Esophagus muscularis mucosa (tissue), 4 donors: ENCODE data around the gene CRPPA. TPM values are rescaled to one million over a fixed set of nuclear protein-coding genes. Genes with fewer than 3 reads are reported as not detected.

Experiments used
- DNase-seq: peaks from one replicate; pipeline ENCODE4 v3.0.0-alpha.2; 2017; ENCODE audit errors: extremely low spot score
- H3K27ac ChIP-seq, 4 donors: fragments of 200-600 bp; sonication (generic); replicated peaks in 1 of 4; 1 replicate in 3 of 4; 2 replicates in 1 of 4; pipeline ENCODE4 v1.5.1; 2016 to 2019; ENCODE audit warnings: mild to moderate bottlenecking in 1 of 4
- H3K27me3 ChIP-seq, 4 donors: fragments of 200-600 bp; sonication (generic); one replicate each; pipeline versions ENCODE4 v1.5.1 to v1.6.0; 2016 to 2019
- H3K36me3 ChIP-seq, 4 donors: fragments of 200-600 bp; sonication (generic); one replicate each; pipeline ENCODE4 v1.5.1; 2016 to 2019
- H3K4me1 ChIP-seq, 4 donors: fragments of 200-600 bp; sonication (generic); one replicate each; pipeline ENCODE4 v1.5.1; 2016 to 2019
- H3K4me3 ChIP-seq, 4 donors: fragments of 200-600 bp; sonication (generic); 1 replicate in 2 of 4; 2 replicates in 2 of 4; pipeline ENCODE4 v1.5.1; 2016 to 2019; ENCODE audit warnings: mild to moderate bottlenecking in 4 of 4, moderate library complexity in 1 of 4
- H3K9me3 ChIP-seq, 4 donors: fragments of 200-600 bp; sonication (generic); 1 replicate in 3 of 4; 2 replicates in 1 of 4; pipeline ENCODE4 v1.5.1; 2016 to 2019
- CTCF ChIP-seq, 3 experiments: fragments of 200-600 bp in 2 of 3; fragments of 450-650 bp in 1 of 3; sonication (generic) in 2 of 3; IDR thresholded peaks; one replicate each; pipeline ENCODE4 v1.5.1; 2017 to 2019; ENCODE audit warnings: antibody characterized with exemption in 3 of 3, mild to moderate bottlenecking in 2 of 3, moderate library complexity in 1 of 3
- EP300 ChIP-seq: sonication (generic); formaldehyde crosslinking; IDR thresholded peaks from one replicate; pipeline ENCODE4 v1.6.1; 2017; ENCODE audit warnings: antibody characterized with exemption
- POLR2A ChIP-seq: fragments of 450-650 bp; IDR thresholded peaks from one replicate; pipeline ENCODE4 v1.6.1; 2017; ENCODE audit warnings: antibody characterized with exemption, moderate library complexity, mild to moderate bottlenecking, low read depth
- POLR2AphosphoS5 ChIP-seq, 2 donors: sonication (generic); formaldehyde crosslinking; IDR thresholded peaks; one replicate each; pipeline ENCODE4 v1.6.1; 2017; ENCODE audit warnings: antibody characterized with exemption in 2 of 2
- WGBS: methylation state at CpG from one replicate; pipeline ENCODE4 v1.1.5; 2018; 5-methylcytosine and 5-hydroxymethylcytosine counted together
- intact Hi-C: fragments of 100-400 bp; cut with DNase I; formaldehyde crosslinking; loops from one replicate; pipeline ENCODE4 v1.15.1; 2023
- total RNA-seq, 4 donors: library from RNA; depleted of rRNA; stranded (reverse); fragments of >200 nt; gene quantifications; one replicate each; pipeline versions ENCODE4 v1.1.0 to v1.2.1, GENCODE V29; 2016

Gene CRPPA
- total RNA-seq, 4 donors from 2014 or later, result 1.9 to 3.6 (median 3.5) TPM

DNA sequence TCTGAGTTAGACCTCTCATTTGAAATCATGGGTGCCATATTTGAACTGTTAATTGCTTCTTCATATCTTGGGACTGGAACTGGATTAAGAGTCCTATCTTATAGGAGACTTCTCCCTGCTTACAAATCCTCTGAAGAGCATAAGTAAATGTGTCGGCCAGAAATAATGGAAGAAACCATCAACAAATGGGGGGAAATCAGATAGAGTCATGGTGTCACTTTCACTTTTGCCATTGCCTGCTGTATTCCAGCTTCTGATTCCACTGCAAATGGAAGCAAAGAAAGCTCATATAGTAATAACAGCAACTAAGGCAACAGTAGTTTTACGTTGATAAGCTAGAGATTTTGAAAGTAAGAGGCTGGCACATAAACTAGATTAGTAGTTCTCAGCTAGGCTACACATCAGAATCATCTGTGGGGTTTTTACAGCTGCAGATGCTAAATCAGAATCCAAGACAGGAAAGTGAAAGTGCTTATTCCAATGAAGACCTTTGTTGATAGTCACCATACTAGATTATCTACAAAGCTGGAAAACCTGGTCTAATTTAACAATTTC lies 12.3 kb upstream of the CRPPA start:
- Histone ChIP-seq H3K27ac (no peak overlapping the region), H3K27me3 (no peaks in the 10 kb centered on the region), H3K36me3 (no peaks in the 10 kb centered on the region), H3K4me1 (no peaks in the 10 kb centered on the region), H3K9me3 (no peaks in the 10 kb centered on the region), H3K4me3 (peak overlapping the region in 1 of 4 donors; percentile 6)
- intact Hi-C loops, result loop anchor here (10.0 kb wide), 1 partner anchor 131 kb away; no protein-coding TSS in a partner anchor
- TF ChIP-seq POLR2AphosphoS5 (IDR thresholded peaks at IDR 0.05) (no peak), CTCF (IDR thresholded peaks at IDR 0.05) (no peak), EP300 (no peak), POLR2A (no peak)
- no peak for DNase-seq
- WGBS, result 81% methylated on average over 2 of the region's 2 CpGs

DNA sequence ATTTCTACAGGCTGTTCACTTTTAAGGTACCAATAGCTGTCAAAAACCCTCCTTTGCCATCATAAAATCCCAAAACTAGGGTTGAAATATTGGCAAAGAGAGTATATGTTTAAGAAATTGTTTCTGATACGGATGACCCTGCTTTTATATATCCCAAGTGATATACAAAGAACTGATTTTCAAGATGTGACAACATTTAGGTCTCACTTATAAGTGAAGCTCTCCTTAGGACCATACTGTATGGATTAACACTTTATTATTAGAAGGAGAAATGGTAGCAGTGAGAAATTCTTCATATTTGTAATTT lies 11.0 kb upstream of the CRPPA start:
- intact Hi-C loops, result loop anchor here (10.0 kb wide), 1 partner anchor 132 kb away; no protein-coding TSS in a partner anchor
- H3K4me3 ChIP-seq, result no peak overlapping the region

DNA sequence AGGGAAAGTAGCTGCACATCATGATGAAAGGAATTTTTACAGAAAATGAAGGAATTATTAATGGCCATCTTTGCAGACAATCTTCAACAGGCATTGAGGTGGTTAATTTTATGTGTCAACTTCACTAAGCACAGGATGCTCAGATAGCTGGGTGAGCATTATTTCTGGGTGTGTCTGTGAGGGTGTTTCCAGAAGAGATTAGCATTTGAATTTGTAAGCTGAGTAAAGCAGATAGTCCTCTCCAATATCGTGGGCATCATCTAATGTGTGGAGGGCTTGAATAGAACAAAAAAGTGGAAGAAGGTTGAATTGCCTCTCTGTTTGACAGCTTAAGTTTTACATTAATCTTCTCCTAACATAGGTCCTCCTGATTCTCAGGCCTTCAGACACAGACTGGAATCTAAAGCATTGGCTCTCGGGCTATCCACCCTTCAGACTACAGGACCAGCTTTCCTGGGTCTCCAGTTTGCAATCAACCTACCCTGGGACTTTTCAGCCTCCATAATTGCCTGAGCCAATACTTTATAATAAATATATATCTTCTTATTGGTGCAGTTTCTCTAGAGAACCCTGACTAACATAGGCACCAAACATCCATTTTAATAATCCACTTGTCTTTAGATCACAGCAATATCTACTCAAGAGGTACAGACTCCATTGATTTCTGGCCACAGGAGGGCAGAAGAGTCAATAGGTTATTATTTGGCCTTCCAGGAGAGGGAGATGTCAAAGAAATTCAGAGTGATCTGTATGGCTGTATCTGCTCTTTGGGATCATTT lies 10.5 kb upstream of the CRPPA start:
- intact Hi-C loops, result loop anchor here (10.0 kb wide), 1 partner anchor 133 kb away; no protein-coding TSS in a partner anchor

More for the DNA sequence above, 11.0 kb upstream of the CRPPA start:
- H3K36me3 ChIP-seq, result no peaks in the 10 kb centered on the region
- no peak overlapping the region for H3K27ac ChIP-seq
- no peak for TF ChIP-seq POLR2AphosphoS5 (IDR thresholded peaks at IDR 0.05)
- no peak for TF ChIP-seq POLR2A
- no peak for TF ChIP-seq EP300
- TF ChIP-seq CTCF (IDR thresholded peaks at IDR 0.05), result no peak
- WGBS, result 85% methylated on average over 1 of the region's 1 CpG
- H3K9me3 ChIP-seq, result no peaks in the 10 kb centered on the region
- H3K27me3 ChIP-seq, result no peaks in the 10 kb centered on the region
- no peak for DNase-seq
- H3K4me1 ChIP-seq, result no peaks in the 10 kb centered on the region

GRCh38 chr7:16430133-16430532 lies 8.8 kb upstream of the CRPPA start:
- intact Hi-C loops, result loop anchor here (10.0 kb wide), 1 partner anchor 135 kb away; no protein-coding TSS in a partner anchor
- no peak overlapping the region for H3K4me3 ChIP-seq
- H3K27ac ChIP-seq, result no peak overlapping the region
- H3K9me3 ChIP-seq, result no peaks in the 10 kb centered on the region
- no peak for DNase-seq
- H3K36me3 ChIP-seq, result no peaks in the 10 kb centered on the region
- no peaks in the 10 kb centered on the region for H3K4me1 ChIP-seq
- H3K27me3 ChIP-seq, result no peaks in the 10 kb centered on the region
- TF ChIP-seq POLR2AphosphoS5 (IDR thresholded peaks at IDR 0.05), result no peak
- no peak for TF ChIP-seq POLR2A
- no peak for TF ChIP-seq EP300
- no peak for TF ChIP-seq CTCF (IDR thresholded peaks at IDR 0.05)
- WGBS, result 92% methylated on average over 3 of the region's 3 CpGs

More for the DNA sequence above, 10.5 kb upstream of the CRPPA start:
- no peak for TF ChIP-seq POLR2AphosphoS5 (IDR thresholded peaks at IDR 0.05)
- peak in 2 of 3 experiments; percentile 18 to 33 for TF ChIP-seq CTCF (IDR thresholded peaks at IDR 0.05)
- no peaks in the 10 kb centered on the region for H3K4me1 ChIP-seq
- H3K27ac ChIP-seq, result no peak overlapping the region
- 94% methylated on average over 2 of the region's 2 CpGs for WGBS
- no peak for DNase-seq
- H3K27me3 ChIP-seq, result no peaks in the 10 kb centered on the region
- H3K36me3 ChIP-seq, result no peaks in the 10 kb centered on the region
- no peaks in the 10 kb centered on the region for H3K9me3 ChIP-seq
- no peak overlapping the region for H3K4me3 ChIP-seq
